Measurements from ENCODE around the gene SH3BP5.

The SH3BP5 gene

GRCh38 chr3:15347063-15347736 is 14.8 kb upstream of the SH3BP5 start:
- DNase-seq (ENCODE audit: low read depth in 2 of 2), result no peak

- DNase-seq (ENCODE audit: low read depth in 2 of 2), result no peak
Measured at GRCh38 chr3:15346516-15346915, 14.1 kb upstream of the SH3BP5 start.

GRCh38 chr3:15345608-15346137 is 13.3 kb upstream of the SH3BP5 start:
- DNase-seq (ENCODE audit: low read depth in 2 of 2), result no peak

GRCh38 chr3:15345066-15345607 is 12.8 kb upstream of the SH3BP5 start:
- no peak for DNase-seq (ENCODE audit: low read depth in 2 of 2)

- no peak for DNase-seq (ENCODE audit: low read depth in 2 of 2)
Measured at GRCh38 chr3:15342945-15343344, 10.6 kb upstream of the SH3BP5 start.

GRCh38 chr3:15342246-15342645 is 9.9 kb upstream of the SH3BP5 start:
- DNase-seq (ENCODE audit: low read depth in 2 of 2), result no peak

- DNase-seq (ENCODE audit: low read depth in 2 of 2), result no peak
Measured at GRCh38 chr3:15341030-15341726, 8.8 kb upstream of the SH3BP5 start.

GRCh38 chr3:15339786-15340215 is 7.4 kb upstream of the SH3BP5 start:
- DNase-seq (ENCODE audit: low read depth in 2 of 2), result no peak

GRCh38 chr3:15339001-15339400 is 6.6 kb upstream of the SH3BP5 start:
- no peak for DNase-seq (ENCODE audit: low read depth in 2 of 2)

- DNase-seq (ENCODE audit: low read depth in 2 of 2), result no peak
Measured at GRCh38 chr3:15337963-15338362, 5.6 kb upstream of the SH3BP5 start.

- no peak for DNase-seq (ENCODE audit: low read depth in 2 of 2)
Measured at GRCh38 chr3:15336057-15336456, 3.7 kb upstream of the SH3BP5 start.

- no peak for DNase-seq (ENCODE audit: low read depth in 2 of 2)
Measured at GRCh38 chr3:15333956-15334263, 1.5 kb upstream of the SH3BP5 start.

- DNase-seq (ENCODE audit: low read depth in 2 of 2), result no peak
Measured at GRCh38 chr3:15333099-15333955, 941 bp upstream of the SH3BP5 start.

- peak in 1 of 2 donors; percentile 26 for DNase-seq (ENCODE audit: low read depth in 2 of 2)
Measured at GRCh38 chr3:15331606-15332404, 581 bp downstream of the SH3BP5 start.

GRCh38 chr3:15331072-15331605 is 1.2 kb downstream of the SH3BP5 start:
- DNase-seq (ENCODE audit: low read depth in 2 of 2), result no peak

- no peak for DNase-seq (ENCODE audit: low read depth in 2 of 2)
Measured at GRCh38 chr3:15330031-15330596, 2.3 kb downstream of the SH3BP5 start.

GRCh38 chr3:15329046-15330005 is 3.1 kb downstream of the SH3BP5 start:
- DNase-seq (ENCODE audit: low read depth in 2 of 2), result no peak

- DNase-seq (ENCODE audit: low read depth in 2 of 2), result no peak
Measured at GRCh38 chr3:15327941-15328340, 4.4 kb downstream of the SH3BP5 start.

GRCh38 chr3:15326673-15327072 is 5.7 kb downstream of the SH3BP5 start:
- DNase-seq (ENCODE audit: low read depth in 2 of 2), result no peak

GRCh38 chr3:15326037-15326436 is 6.3 kb downstream of the SH3BP5 start:
- no peak for DNase-seq (ENCODE audit: low read depth in 2 of 2)
